Measurements from ENCODE around the gene FOS. TPM values are rescaled to one million over a fixed set of nuclear protein-coding genes. Genes with fewer than 3 reads are reported as not detected.

The FOS gene
- total RNA-seq, 4 donors from 2014 or later, result 78.0 to 286 (median 179) TPM

DNA sequence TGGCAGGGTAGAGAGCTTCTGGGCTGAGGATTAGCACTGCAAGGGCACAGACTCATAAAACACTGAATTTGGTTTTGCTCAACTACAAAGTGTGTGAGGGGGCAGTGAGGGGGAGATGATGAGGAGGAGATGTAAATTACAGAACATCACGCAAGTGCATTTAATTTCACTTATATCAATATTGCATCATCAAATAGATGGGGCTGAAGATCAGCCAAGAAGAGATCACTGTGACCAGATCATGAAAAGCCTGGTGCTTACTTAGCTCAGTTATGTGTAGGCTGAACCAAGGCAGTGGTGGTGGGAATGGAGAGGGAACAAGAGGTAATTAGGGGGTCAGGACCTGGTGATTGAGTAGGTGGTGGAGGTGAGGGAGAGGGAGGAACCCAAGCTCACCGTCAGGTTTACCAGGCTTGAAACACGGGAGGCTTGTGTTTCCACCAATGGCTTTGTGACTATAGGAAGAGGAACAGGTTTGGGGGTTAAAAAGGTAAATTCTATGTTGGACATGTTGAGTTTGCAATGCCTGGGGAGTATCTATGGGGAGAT, 11.3 kb downstream of the FOS start:
- H3K4me1 ChIP-seq, result peaks cover 0 to 11% (median 7%) of the 10 kb centered on the region in 3 donors
- no peak overlapping the region for H3K4me3 ChIP-seq
- TF ChIP-seq EP300 (IDR thresholded peaks at IDR 0.05) (no peak), POLR2AphosphoS5 (IDR thresholded peaks at IDR 0.05) (no peak), POLR2A (IDR thresholded peaks at IDR 0.05) (no peak)
- TF ChIP-seq, protein P1, sequence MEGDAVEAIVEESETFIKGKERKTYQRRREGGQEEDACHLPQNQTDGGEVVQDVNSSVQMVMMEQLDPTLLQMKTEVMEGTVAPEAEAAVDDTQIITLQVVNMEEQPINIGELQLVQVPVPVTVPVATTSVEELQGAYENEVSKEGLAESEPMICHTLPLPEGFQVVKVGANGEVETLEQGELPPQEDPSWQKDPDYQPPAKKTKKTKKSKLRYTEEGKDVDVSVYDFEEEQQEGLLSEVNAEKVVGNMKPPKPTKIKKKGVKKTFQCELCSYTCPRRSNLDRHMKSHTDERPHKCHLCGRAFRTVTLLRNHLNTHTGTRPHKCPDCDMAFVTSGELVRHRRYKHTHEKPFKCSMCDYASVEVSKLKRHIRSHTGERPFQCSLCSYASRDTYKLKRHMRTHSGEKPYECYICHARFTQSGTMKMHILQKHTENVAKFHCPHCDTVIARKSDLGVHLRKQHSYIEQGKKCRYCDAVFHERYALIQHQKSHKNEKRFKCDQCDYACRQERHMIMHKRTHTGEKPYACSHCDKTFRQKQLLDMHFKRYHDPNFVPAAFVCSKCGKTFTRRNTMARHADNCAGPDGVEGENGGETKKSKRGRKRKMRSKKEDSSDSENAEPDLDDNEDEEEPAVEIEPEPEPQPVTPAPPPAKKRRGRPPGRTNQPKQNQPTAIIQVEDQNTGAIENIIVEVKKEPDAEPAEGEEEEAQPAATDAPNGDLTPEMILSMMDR (IDR thresholded peaks at IDR 0.05), result no peak
- no peak for ATAC-seq
- H3K27ac ChIP-seq, result no peak overlapping the region
- 76 to 80% methylated on average over 3 of the region's 3 CpGs for WGBS, 2 donors (ENCODE audit: low coverage in 1 of 2)
- no peaks in the 10 kb centered on the region for H3K36me3 ChIP-seq
- H3K27me3 ChIP-seq, result no peaks in the 10 kb centered on the region
- H3K9me3 ChIP-seq, result no peaks in the 10 kb centered on the region

DNA sequence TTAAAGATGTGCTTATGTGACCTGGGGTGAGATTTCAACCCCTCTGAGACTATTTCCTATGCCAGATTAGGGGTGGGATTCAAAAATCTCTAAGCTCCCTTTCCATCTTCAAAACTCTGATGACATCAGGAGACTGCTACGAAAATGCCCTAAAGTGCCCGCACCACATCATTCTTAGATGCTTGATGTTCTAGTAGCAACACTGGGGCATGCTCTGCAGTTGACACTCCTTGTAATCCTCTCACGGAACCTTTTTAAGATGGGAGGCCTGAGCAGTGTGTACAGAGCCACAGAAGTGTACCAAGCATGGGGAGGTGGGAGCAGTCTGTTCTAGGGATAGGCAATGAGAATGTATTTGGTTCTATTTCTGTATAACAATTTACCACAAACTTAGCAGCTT, 12.2 kb downstream of the FOS start:
- no peak overlapping the region for H3K27ac ChIP-seq
- no peaks in the 10 kb centered on the region for H3K36me3 ChIP-seq

DNA sequence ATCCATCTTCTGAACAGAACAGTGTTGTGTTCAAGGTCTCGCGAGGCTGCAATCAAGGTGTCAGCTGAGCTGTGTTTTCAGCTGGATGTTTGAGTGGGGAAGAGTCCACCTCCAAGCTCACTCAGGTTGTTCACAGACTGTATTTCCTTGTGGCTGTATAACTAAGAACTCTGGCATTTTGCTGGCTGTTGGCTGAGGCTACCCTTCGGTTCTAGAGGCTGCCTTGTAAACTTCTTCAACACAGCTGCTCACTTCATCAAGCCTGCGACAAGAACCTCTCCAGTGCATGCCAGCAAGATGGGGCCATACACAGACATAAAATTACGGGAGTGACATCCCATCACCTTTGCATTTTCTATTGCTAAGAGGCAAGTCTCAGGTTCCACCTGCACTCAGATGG, 12.7 kb downstream of the FOS start:
- TF ChIP-seq POLR2AphosphoS5 (IDR thresholded peaks at IDR 0.05), result no peak
- TF ChIP-seq, protein P1 (IDR thresholded peaks at IDR 0.05), result no peak
- TF ChIP-seq EP300 (IDR thresholded peaks at IDR 0.05), result no peak
- no peak for TF ChIP-seq POLR2A (IDR thresholded peaks at IDR 0.05)
- Histone ChIP-seq H3K36me3 (no peaks in the 10 kb centered on the region), H3K4me3 (no peak overlapping the region), H3K27ac (no peak overlapping the region), H3K4me1 (peaks cover 0 to 25% (median 19%) of the 10 kb centered on the region in 3 donors), H3K9me3 (no peaks in the 10 kb centered on the region), H3K27me3 (no peaks in the 10 kb centered on the region)
- ATAC-seq, result no peak
- 80 to 90% methylated on average over 3 of the region's 5 CpGs for WGBS, 2 donors (ENCODE audit: low coverage in 1 of 2)

More for the DNA sequence above, 12.2 kb downstream of the FOS start:
- peaks cover 0 to 21% (median 14%) of the 10 kb centered on the region in 3 donors for H3K4me1 ChIP-seq
- no peak for ATAC-seq
- no peak for TF ChIP-seq EP300 (IDR thresholded peaks at IDR 0.05)
- no peak for TF ChIP-seq POLR2AphosphoS5 (IDR thresholded peaks at IDR 0.05)
- TF ChIP-seq, protein P1 (IDR thresholded peaks at IDR 0.05), result no peak
- no peak for TF ChIP-seq POLR2A (IDR thresholded peaks at IDR 0.05)
- no peak overlapping the region for H3K4me3 ChIP-seq
- H3K27me3 ChIP-seq, result no peaks in the 10 kb centered on the region
- H3K9me3 ChIP-seq, result no peaks in the 10 kb centered on the region
- whole genome bisulfite sequencing, 2 donors (ENCODE audit: low coverage in 1 of 2), result 75 to 94% methylated on average over 2 to 3 of the region's 3 CpGs

DNA sequence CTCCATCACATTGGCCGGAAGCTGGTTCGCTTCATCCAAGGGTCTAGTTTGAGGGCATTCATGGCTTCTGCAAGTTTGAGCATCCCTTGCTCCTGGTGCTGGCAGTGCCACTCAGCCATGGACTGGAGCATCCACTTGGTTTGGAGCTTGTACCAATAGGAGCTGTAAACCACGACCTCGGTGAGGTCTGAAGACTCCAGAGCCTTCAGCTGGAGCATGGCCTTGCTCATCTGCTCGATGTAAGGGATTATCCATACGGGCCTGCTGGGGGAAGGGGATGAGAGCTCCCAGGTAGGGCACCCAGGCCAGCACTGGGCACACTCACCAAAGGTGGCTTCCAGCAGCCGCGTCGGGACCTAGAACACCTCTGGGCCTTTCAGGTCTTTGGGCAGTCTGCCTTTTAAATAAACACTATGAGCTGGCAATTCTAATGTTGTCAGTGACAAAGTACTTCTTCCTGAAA, 13.5 kb downstream of the FOS start:
- TF ChIP-seq POLR2A (IDR thresholded peaks at IDR 0.05), result no peak
- TF ChIP-seq, protein P1 (IDR thresholded peaks at IDR 0.05), result no peak
- TF ChIP-seq EP300 (IDR thresholded peaks at IDR 0.05), result no peak
- no peak for TF ChIP-seq POLR2AphosphoS5 (IDR thresholded peaks at IDR 0.05)

DNA sequence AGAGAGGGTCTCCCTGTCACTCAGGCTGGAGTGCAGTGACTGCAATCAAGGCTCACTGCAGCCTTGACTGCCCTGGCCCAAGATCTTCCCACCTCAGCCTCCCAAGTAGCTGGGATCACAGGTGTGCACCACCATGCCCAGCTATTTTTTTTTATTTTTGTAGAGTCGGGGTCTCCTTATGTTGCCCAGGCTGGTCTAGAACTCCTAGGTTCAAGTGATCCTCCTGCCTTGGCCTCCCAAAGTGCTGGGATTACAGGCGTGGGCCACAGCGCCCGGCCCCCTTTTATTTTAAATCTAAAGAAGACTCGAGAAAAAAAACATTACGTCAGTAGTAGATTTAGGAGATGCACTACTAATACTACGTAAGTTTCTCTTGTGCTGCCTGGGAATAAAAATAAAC, 14.3 kb downstream of the FOS start:
- Histone ChIP-seq H3K4me1 (peaks cover 0 to 29% (median 20%) of the 10 kb centered on the region in 3 donors), H3K4me3 (no peak overlapping the region), H3K27me3 (no peaks in the 10 kb centered on the region), H3K36me3 (no peaks in the 10 kb centered on the region), H3K9me3 (no peaks in the 10 kb centered on the region), H3K27ac (peak overlapping the region in 2 of 4 donors; percentile 91 to 96)
- no peak for ATAC-seq
- no peak for TF ChIP-seq POLR2AphosphoS5 (IDR thresholded peaks at IDR 0.05)
- no peak for TF ChIP-seq EP300 (IDR thresholded peaks at IDR 0.05)
- TF ChIP-seq, protein P1 (IDR thresholded peaks at IDR 0.05), result no peak
- TF ChIP-seq POLR2A (IDR thresholded peaks at IDR 0.05), result no peak
- 92 to 96% methylated on average over 6 of the region's 7 CpGs for WGBS, 2 donors (ENCODE audit: low coverage in 1 of 2)

More for the DNA sequence above, 13.5 kb downstream of the FOS start:
- WGBS, 2 donors (ENCODE audit: low coverage in 1 of 2), result 82 to 94% methylated on average over 3 to 4 of the region's 9 CpGs
- Histone ChIP-seq H3K4me3 (no peak overlapping the region), H3K27me3 (no peaks in the 10 kb centered on the region), H3K27ac (no peak overlapping the region), H3K9me3 (no peaks in the 10 kb centered on the region), H3K36me3 (no peaks in the 10 kb centered on the region), H3K4me1 (peaks cover 0 to 29% (median 20%) of the 10 kb centered on the region in 3 donors)
- no peak for ATAC-seq
